Cerebellar nuclear complex (tissue), 1 donor: Measurements from ENCODE around the gene MKKS.
"Not testable (repeated sequence)": the region's sequence is repeated elsewhere in the genome, so short reads cannot be mapped to it uniquely, and the experiment has no call there.

ENCODE experiments used
- DNase-seq, 2 experiments: peaks; one replicate each; lab custom pipeline; 2025; lab: John Stamatoyannopoulos, UW

MKKS gene

DNA sequence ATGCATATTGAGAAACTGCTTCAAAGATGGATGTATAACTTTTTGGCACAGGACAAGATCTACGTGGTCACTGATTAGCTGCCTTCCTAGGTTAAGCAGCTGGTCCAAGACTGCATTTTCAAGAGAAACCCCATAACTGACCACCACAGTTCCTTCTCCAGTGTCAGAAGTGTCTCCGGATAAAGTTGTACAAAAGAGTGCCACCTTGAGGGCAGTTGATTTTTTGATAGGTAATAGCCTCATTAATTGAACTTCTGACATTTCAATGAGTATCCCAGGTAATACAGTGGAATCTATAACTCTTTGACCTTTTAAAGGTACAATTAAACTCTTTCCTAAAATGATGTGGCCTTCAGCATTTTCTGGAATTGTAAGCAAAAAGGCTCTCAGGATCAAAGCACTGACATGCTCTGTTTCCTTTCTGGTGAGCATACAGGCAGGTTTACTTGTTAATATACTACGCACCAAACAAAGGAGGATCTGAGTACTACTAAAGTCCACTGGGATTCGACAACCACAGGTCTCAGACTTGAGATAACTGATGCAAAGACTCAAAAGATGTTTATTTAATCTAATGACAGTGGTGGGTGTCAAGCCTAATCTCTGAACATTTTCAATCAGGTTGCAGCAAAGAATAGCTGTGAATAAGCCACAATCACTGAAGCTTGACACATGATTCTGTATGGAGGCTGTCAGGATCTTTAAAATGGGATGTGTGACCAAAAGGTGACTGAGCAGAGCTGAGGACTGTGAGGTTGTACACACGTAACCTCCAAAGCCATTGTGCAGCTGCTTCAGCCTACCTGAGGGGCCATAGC is 21.2 kb downstream of the MKKS start:
- DNase-seq: no peak

DNA sequence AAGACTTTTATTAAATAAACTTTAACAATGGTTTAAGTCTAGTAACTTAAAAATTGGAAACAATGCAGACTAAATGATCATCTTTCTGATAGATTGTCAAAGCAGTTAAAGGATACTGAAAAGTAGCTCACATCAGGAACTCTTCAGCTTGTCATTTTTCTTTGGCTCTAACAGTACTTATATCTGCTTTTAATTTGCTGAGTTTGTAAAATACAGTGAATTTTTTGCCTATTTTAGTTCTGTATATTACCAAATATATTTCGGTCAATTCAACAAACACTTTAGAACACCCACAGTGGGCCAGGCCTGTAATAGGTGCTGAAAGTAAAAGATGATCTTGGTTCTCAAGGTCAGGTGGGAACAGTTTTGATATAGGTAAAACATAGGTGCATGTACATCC is 22.3 kb downstream of the MKKS start:
- no peak for DNase-seq

DNA sequence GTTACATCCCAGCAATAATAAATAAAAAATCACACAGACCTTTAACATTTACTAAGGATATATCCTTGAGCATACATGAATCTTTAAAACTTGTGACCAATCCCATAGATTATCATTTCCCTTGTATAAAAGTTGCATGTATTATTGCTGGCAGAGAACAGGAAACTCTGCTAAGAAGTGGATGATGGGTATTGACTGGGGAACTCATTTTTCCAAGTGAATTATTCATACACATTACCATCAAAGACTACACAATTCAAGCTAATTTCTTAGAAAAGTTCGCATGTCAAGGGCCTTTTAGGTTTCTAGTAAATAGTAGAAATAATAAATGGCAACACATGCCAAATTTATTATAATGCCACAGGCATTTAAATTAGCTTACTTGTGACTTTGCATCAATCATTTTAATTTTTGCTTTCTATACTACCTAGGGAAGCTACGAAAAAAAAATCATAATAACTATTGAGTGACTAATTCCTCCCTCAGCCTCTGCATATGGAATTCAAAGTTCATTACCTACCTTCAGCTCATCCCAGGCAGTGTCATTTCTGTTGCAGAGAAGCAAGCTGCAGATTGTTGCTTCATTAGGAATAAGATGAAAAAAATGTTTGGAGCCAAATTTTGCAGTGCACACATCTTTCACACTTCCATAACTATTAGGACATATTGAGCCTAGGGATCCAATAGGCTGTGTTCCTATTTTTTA is 25.8 kb downstream of the MKKS start:
- no peak for DNase-seq

DNA sequence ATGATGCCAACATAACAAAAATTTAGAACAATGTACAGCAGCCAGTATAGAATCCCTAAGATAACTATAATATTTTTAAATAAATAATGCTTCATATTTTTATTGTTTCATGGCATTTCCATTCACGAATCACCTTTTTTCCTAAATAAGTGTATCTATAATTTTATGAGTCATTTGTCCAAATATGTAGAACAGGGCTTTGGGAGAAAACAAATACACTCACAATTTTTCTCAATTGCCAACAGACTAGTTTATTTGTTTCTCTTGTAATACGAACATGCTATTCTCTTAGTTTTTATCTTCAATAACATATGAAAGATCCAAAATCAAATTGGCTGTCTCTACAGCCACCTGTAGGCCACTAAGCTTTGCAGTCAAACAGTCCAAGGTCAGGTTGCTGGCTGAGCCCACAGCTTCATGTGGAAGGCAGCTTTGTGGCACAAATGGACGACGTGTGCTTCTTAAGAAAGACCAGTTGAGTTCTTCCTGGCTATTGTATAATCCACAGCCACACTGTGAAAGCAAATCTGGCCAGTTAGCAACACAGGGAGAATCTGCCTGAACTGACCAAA is 29.0 kb downstream of the MKKS start:
- no peak for DNase-seq

DNA sequence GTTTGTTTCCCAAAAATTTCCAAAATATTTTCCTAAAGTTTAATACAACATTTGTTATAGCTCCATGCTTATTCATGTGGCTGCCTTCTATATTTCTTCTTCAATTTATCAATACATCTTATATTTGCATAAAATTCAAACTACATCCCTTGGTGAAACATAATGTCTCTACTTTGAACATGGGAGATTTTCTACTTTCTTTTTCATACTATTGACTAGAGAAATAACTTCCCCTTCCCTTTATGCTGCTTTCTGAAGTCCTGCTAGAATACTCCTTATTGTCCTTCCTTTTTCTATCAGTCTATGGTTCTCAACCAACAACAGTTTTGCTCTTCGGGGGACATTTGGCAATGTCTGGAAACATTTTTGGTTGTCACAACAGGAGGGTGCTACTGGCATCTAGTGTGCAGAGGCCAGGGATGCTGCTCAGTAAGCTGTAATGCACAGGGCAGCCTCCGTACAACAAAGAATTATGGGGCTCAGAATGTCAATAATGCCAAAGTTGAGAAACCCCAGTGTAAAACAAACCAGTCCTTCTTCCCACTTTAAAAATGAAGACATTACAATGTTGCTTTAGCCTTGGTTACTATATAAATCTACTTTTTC is 29.9 kb downstream of the MKKS start:
- DNase-seq: no peak

DNA sequence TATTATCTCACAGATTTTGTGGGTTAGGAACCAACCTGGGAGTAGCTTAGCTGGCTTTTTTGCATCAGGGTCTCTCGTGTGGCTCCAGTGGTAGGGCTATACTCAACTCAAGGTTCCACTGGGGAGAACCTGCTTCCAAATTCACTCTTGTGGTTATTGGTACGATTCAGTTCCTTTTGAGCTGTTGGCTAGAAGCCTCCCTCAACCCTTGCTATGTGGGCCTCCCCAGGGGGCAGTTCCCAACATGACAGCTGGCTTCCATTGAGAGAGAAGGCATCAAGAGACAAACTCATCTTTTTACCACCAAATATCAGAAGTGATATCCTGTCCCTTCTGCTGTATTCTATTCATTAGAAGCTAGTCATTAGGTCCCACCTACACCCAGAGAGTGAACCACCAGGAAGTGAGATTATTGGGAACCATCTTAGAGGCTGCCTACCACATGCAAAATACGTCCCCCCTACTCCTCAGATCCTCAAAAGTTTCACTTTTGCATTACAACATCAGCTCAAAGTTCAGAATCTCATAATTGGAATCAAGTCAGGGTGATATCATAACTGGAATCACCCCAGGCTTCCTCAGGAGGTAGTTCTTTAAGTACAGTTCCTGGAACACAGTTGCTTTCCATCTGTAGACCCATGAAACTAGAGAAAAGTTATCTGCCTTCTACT is 30.9 kb downstream of the MKKS start:
- no peak for DNase-seq

DNA sequence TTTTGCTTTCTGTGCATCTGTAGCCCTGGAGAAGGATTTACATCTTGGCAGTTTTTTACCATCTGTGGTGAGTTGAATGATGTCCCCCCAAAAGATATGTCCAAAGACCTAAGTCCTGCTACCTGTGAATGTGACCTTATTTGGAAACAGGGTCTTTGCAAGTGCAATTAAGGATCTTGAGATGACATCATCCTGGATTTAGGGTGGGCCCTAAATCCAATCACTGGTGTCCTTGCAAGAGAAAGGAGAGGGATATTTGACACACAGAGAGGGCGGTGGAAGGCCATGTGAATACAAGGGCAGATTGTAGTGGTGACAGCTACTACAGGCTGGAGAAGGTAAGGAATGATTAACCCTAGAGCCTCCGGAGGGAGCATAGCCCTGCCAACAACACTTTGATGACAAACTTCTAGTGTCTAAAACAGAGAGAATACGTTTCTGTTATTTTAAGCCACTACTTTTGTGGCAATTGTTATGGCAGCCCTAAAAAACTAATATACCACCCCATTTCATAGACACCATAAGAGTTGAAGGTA is 35.1 kb downstream of the MKKS start:
- DNase-seq: no peak

DNA sequence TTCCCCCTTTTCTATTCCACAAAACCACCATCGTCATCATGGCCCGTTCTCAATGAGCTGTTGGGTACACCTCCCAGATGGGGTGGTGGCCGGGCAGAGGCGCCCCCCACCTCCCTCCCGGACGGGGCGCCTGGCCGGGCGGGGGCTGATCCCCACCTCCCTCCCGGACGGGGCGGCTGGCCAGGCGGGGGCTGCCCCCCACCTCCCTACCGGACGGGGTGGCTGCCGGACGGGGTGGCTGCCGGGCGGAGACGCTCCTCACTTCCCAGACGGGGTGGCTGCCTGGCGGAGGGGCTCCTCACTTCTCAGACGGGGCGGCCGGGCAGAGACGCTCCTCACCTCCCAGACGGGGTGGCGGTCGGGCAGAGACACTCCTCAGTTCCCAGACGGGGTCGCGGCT is 39.3 kb downstream of the MKKS start:
- not testable (repeated sequence) for DNase-seq

DNA sequence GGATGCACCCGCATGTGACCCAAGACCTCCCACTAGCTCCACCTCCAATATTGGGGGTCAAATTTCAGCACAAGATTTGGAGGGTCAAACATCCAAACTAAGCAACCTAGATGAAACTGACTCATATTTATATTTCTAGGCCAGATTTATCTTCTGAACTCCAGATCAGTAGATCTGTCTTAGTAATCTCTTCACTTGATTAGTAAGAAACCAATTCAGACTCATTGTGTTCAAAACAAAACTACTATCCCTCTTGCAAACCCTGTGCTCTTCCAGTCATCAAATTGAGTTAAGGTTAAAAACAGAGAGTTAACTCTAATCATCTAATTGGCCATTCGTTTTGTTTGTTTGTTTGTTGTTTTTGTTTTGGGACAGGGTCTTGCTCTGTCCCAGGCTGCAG is 43.3 kb downstream of the MKKS start:
- DNase-seq: no peak

DNA sequence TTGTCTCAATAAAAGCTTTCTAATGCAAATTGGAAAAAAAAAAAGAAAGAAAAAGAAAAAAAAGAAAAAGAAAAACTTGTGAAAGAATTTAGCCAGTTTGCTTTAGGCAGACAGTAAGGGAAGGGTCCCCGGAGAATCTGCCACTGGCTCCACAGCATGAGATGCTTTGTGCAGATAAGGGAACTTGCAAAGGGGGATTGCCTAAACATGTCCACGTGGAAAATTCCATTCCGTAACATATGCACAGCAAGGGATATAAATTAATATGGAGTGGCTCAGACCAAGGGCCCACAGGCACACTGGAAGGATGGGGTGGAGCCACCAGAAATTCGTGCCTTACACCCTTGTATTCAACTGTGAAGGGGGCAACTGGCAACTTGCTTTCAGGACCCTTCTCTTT is 45.4 kb downstream of the MKKS start:
- DNase-seq: no peak

DNA sequence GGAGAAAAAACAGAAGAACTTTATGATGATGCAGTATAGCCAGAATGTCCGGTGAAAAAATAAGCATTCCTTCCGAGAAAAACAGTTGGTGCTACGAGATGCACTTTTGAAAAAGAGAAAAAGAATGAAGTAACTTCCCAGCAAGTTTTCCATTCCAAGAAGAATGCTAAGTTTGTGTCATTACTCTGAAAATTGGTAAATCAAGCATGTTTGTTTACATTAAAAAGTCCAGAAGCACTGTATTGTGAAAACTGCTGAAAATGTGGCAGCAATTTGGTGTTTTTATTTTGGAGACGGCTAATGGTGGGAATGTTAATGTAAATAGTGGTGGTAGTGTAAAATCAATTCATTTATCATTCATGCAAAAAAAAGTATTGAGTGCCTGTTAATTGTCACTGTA is 46.3 kb downstream of the MKKS start:
- no peak for DNase-seq

DNA sequence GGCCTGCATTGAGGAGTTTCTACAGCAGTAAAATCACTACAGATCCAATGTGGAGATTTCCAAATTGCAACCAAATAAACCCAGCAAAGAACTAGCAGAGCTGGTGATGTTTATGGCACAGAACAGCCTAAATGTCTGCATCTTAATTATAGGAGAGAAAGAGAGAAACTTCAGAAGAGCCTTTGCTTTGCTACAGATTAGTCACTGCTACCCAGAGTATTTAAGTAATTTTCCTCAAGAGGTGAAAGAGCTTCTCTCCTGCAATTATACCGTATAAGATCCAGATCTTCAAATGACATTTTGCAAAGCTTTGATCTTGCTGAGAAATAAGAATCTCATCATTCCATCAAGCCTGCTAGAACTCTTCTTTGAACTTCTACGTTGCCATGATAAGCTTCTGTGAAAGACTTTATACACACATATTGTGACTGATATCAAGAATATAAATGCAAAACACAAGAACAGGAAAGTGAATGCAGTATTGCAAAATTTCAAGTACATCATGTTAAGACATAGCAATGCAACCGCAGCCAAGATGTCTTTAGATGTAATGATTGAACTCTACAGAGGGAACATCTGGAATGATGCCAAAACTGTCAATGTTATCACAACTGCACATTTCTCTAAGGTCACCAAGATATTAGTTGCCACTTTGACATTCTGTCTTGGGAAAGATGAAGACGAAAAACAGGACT is 48.0 kb downstream of the MKKS start:
- no peak for DNase-seq

DNA sequence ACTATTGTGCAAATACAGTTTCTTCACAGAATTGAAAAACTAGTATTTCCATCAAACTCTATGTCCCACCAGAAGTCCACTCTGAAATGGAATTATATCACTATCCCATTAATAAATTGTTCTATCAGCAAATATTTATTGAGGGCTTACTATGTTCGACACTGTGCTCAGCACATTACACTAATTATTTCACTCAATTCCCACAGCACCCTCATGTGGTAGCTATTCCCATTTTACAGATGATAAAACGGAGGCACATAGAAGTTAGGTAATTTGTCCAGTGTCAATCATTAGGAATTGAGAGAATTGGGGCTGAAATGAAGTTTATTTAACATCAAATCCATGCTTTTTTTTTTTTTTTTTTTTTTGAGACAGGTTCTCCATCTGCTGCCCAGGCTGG is 52.5 kb downstream of the MKKS start:
- no peak for DNase-seq

DNA sequence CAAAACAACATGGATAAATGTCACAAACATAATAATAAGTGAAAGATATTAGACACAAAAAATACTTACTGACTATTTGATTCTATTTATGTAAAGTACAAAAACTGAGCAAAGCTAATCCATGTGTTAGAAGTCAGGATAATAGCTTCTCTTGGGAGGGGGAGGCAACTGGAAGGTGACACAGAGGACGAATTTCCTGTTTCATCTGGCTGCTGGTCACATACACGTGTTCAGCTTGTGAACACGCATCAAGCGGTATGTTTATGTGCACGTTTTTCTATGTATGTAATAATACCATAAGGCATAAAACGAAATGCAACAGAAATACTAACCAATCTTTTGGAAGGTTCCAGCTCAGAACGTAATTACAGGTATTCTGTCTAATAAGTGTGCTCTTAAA is 54.3 kb downstream of the MKKS start:
- no peak for DNase-seq

DNA sequence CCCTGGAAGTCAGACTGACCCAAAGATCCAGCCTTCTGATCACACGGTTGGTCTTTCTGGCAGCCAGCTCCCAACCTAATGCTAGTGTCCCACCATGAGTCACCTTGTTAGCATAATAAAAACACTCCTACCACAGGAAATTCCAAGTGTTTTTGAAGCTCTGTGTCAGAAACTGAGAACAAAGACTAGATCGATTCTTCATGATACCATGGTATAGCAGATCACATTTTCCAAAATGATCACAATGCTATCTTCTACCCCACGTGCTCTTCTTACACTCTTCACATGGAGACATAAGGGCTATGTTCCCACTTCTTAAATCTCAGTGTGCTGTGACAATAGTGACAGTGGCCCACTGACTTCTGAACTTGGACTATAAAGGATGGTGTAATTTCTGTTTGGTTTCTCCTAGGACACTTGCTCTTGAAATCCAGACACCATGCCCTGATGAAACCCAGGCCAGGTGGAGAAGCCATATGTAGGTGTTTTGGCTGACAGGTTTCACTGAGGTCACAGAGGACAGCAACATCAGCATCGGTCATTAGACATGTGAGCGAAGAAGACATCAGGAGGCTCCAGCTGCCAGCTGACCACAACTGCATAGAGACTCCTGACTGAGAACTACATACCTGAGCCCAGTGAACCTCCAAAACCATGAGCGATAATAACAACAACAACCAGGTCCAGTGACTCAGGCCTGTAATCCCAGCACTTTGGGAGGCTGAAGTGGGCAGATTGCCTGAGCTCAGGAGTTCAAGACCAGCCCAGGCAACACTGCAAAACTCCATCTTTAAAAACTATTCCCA is 57.5 kb downstream of the MKKS start:
- DNase-seq: no peak

DNA sequence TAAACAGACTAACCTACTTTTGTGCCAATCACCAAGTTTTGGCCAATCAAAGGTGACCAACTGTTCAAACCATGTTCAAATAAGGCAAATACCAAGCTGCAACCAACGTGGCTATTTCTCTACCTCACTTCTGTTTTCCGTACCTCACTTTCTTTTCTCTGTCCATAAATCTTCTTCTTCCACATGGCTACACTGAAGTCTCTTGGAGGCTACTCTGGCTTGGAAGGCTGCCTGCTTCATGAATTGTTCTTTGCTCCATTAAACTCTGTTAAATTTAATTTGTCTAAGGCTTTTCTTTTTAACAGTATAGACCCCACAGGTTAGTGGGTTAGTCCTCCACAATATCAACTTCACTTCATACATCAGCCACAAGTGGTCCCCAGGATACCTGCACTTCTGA is 58.8 kb downstream of the MKKS start:
- no peak for DNase-seq

DNA sequence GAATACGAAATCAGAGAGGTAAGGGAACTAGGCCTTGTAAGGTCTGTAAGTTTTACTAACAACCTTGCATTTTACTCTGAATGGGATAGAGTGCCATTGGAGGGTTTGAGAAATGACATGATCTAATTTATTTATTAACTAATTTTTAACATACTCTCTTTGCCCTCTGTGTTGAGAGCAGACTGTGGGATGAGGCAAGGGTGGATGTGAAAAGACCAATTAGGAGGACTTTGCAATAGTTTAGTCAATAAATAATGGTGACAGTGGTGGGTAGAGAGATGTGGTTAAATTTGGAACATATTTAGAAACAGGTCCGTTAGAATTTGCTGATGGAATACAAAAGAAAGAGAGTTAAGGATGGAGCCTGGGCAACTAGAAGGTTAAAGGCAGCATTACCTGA is 60.0 kb downstream of the MKKS start:
- DNase-seq: no peak

DNA sequence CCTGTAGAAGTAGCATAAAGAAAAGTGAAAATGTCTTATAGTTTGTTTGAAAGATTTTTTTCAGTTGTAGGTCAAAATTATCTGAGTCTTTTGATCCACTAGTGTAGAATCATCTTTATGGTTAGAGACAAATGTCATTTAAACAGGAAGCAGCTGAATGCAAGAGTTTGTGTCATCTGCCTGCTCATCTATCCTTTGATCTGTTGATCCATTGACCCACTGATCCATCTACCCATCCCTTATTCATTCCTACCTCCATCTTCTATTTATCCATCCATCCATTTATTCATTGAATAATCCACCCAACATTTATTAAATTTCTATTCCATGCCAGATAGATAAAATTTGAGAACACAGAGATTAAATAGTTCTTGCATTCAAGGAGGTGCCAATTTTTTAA is 62.6 kb downstream of the MKKS start:
- no peak for DNase-seq

DNA sequence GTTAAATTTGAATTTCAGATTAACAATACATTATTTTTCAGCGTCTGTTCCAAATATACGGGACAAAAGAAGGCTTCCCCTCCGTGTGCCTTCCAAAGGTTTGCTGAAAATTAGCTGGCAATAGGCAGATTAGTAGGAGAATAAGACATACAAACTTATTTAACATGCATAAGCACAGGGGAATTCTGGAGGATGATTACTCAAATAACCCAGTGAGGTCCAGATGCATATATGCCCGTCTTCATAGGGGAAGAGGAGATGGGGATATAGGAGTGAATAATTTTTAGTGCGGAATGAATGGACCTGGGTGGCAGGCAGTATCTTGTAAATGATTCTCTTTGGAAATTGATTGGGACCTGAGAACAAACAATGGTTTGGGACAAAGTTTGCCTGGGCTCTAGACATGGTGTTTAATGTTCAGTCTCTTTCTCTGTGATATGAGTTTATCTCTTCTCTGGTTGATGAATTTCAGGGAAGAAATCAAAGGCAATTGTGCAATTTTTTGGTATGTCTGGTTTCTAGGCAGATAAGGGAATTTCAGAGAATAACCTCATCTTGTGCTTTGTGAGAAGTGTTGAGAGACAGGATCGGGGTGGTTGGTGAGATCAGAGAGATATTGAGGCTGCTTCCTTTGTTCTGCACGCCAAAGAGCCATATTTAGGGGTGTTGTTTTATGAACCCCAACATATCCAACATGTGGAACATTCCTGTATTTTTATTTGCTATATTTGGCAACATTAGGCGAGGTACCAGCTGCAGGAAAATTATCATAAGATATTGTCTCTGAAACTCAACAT is 63.7 kb downstream of the MKKS start:
- no peak for DNase-seq

DNA sequence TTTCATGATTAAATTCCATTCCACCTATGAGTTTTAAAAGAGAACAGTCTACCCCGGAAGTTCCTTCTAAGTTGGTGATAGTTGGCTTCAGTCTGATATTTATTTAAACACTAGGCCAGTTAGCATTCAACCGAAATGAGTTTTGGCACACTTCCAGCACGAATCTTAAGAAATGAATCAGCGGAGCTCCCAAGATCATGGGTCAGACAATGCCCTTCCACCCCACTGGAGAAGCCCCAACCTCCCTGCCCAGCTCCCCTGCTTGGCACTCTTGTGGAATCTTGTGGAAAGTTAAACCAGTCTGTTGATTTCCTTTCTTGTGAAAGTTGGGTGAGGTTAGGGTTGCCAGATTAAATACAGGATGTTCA is 64.3 kb downstream of the MKKS start:
- DNase-seq: no peak
